Panc1 (cell line): ENCODE measurements around the gene OTOP2. TPM values are rescaled to one million over a fixed set of nuclear protein-coding genes. Genes with fewer than 3 reads are reported as not detected.

ENCODE experiments used
- ATAC-seq: fragments of 200-7000 bp; cut with Tn5 transposase; 2 replicates; pipeline ENCODE4 v1.9.1; 2020; ENCODE audit warnings: mild to moderate bottlenecking, moderate library complexity
- BruUV-seq: library from RNA; stranded (reverse); fragments of 400-500 nt; replicated peaks from 2 replicates; lab custom pipeline; 2021; lab: Mats Ljungman, UMichigan
- CTCF ChIA-PET: fragments of 300-600 bp; sonication (Branson Sonifier 250); formaldehyde crosslinking; loops from one replicate; lab custom pipeline; 2022; ENCODE audit warnings: antibody characterized with exemption; lab: Charles Lee
- POLR2A ChIA-PET: fragments of 300-600 bp; sonication (Branson Sonifier 250); formaldehyde crosslinking; loops from one replicate; lab custom pipeline; 2022; ENCODE audit warnings: antibody characterized with exemption; lab: Charles Lee
- DNase-seq: peaks from one replicate; pipeline ENCODE4 v3.0.0-alpha.2; 2010; ENCODE audit warnings: low read depth, low spot score
- H3K27ac ChIP-seq: 2 replicates; pipeline ENCODE4 v1.5.1; 2011; ENCODE audit warnings: mild to moderate bottlenecking, low read length, inconsistent platforms
- H3K27me3 ChIP-seq: fragments of 200-500 bp; sonication (Bioruptor generic); 2 replicates; pipeline ENCODE4 v1.6.0; 2014; ENCODE audit warnings: low read length, inconsistent platforms; ENCODE audit not compliant: control insufficient read depth, insufficient read depth
- H3K36me3 ChIP-seq: fragments of 200-500 bp; sonication (Bioruptor generic); 2 replicates; pipeline ENCODE4 v1.5.1; 2014; ENCODE audit warnings: inconsistent platforms, mild to moderate bottlenecking, low read length, moderate library complexity; ENCODE audit not compliant: control insufficient read depth, insufficient read depth
- H3K4me1 ChIP-seq: 2 replicates; pipeline ENCODE4 v1.5.1; 2011; ENCODE audit warnings: inconsistent platforms, mild to moderate bottlenecking, low read length, moderate library complexity; ENCODE audit not compliant: control insufficient read depth, insufficient read depth
- H3K4me3 ChIP-seq, 2 experiments: 2 replicates each; pipeline ENCODE4 v1.5.1; 2011 to 2012; ENCODE audit warnings: low read depth in 2 of 2, low read length in 2 of 2, mild to moderate bottlenecking in 2 of 2, inconsistent platforms in 1 of 2, moderate library complexity in 1 of 2
- H3K9me3 ChIP-seq: fragments of 200-500 bp; sonication (Bioruptor generic); 2 replicates; pipeline ENCODE4 v1.5.1; 2014; ENCODE audit warnings: low read depth, mild to moderate bottlenecking, inconsistent platforms, low read length, moderate library complexity; ENCODE audit not compliant: control insufficient read depth, insufficient read depth
- POLR2AphosphoS5 ChIP-seq: IDR thresholded peaks from 2 replicates; pipeline ENCODE4 v1.6.1; 2012; ENCODE audit warnings: mild to moderate bottlenecking, low read depth, low read length, moderate library complexity
- SIN3A ChIP-seq: IDR thresholded peaks from 2 replicates; pipeline ENCODE4 v1.6.1; 2012; ENCODE audit warnings: low read depth, mild to moderate bottlenecking, low read length, moderate library complexity, borderline replicate concordance; ENCODE audit not compliant: insufficient read depth
- TCF7L2 ChIP-seq: IDR thresholded peaks from 2 replicates; pipeline ENCODE4 v1.6.1; 2011; ENCODE audit warnings: mild to moderate bottlenecking, low read depth, low read length, inconsistent platforms
- in situ Hi-C: cut with HindIII; loops from 2 replicates; pipeline ENCODE4 v1.10.0; 2016; ENCODE audit warnings: low sequenced_read_pairs, low pct_unique_long_range_greater_than_20kb
- intact Hi-C: fragments of 100-400 bp; cut with micrococcal nuclease; formaldehyde crosslinking; loops from one replicate; pipeline ENCODE4 v1.10.0; 2022; ENCODE audit not compliant: unreplicated experiment
- total RNA-seq: library from RNA; stranded (reverse); gene quantifications from one replicate; pipeline ENCODE4 v1.2.1, GENCODE V29; 2021; ENCODE audit not compliant: unreplicated experiment
- TF ChIP-seq, protein P1 (sequence below): fragments of 450-650 bp; IDR thresholded peaks from 2 replicates; pipeline ENCODE4 v1.5.1; 2017; ENCODE audit warnings: mild to moderate bottlenecking
- TF ChIP-seq, protein P2 (sequence below), 2 experiments: IDR thresholded peaks; 2 replicates each; pipeline ENCODE4 v1.6.1; 2011 to 2012; ENCODE audit warnings: low read depth in 2 of 2, control low read depth in 1 of 2, low read length in 1 of 2, mild to moderate bottlenecking in 1 of 2, moderate library complexity in 1 of 2; ENCODE audit not compliant: insufficient read depth in 1 of 2

Gene OTOP2
- total RNA-seq, 1 experiment from 2014 or later = not detected

DNA sequence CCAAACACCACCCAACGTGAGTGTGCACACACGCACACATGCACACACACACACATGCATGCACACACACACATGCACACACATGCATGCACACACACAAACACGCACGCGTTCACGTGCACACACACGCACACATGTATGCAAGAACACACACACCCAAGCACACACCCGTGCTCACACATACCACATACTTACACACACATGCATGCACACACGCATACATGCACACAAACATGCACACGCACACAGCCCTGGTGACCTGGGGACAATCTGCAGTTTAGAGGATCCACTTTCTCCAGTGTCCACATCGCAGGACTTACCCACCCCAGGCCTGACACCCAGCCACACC lies 7.2 kb upstream of the OTOP2 start:
- no peaks in the 10 kb centered on the region for H3K27me3 ChIP-seq
- H3K27ac ChIP-seq = no peak overlapping the region
- intact Hi-C loops (no loop called here), in situ Hi-C loops (no loop called here)
- ChIA-PET POLR2A (no interaction called here), CTCF (no interaction called here)
- ATAC-seq (no peak), DNase-seq (no peak)
- no peak for TF ChIP-seq POLR2AphosphoS5
- TF ChIP-seq, protein P1, sequence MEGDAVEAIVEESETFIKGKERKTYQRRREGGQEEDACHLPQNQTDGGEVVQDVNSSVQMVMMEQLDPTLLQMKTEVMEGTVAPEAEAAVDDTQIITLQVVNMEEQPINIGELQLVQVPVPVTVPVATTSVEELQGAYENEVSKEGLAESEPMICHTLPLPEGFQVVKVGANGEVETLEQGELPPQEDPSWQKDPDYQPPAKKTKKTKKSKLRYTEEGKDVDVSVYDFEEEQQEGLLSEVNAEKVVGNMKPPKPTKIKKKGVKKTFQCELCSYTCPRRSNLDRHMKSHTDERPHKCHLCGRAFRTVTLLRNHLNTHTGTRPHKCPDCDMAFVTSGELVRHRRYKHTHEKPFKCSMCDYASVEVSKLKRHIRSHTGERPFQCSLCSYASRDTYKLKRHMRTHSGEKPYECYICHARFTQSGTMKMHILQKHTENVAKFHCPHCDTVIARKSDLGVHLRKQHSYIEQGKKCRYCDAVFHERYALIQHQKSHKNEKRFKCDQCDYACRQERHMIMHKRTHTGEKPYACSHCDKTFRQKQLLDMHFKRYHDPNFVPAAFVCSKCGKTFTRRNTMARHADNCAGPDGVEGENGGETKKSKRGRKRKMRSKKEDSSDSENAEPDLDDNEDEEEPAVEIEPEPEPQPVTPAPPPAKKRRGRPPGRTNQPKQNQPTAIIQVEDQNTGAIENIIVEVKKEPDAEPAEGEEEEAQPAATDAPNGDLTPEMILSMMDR = no peak
- TF ChIP-seq SIN3A = no peak
- TF ChIP-seq, protein P2, sequence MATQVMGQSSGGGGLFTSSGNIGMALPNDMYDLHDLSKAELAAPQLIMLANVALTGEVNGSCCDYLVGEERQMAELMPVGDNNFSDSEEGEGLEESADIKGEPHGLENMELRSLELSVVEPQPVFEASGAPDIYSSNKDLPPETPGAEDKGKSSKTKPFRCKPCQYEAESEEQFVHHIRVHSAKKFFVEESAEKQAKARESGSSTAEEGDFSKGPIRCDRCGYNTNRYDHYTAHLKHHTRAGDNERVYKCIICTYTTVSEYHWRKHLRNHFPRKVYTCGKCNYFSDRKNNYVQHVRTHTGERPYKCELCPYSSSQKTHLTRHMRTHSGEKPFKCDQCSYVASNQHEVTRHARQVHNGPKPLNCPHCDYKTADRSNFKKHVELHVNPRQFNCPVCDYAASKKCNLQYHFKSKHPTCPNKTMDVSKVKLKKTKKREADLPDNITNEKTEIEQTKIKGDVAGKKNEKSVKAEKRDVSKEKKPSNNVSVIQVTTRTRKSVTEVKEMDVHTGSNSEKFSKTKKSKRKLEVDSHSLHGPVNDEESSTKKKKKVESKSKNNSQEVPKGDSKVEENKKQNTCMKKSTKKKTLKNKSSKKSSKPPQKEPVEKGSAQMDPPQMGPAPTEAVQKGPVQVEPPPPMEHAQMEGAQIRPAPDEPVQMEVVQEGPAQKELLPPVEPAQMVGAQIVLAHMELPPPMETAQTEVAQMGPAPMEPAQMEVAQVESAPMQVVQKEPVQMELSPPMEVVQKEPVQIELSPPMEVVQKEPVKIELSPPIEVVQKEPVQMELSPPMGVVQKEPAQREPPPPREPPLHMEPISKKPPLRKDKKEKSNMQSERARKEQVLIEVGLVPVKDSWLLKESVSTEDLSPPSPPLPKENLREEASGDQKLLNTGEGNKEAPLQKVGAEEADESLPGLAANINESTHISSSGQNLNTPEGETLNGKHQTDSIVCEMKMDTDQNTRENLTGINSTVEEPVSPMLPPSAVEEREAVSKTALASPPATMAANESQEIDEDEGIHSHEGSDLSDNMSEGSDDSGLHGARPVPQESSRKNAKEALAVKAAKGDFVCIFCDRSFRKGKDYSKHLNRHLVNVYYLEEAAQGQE (IDR thresholded peaks at IDR 0.05; ENCODE audit: insufficient read depth in 1 of 2, low read depth in 2 of 2, low read length in 1 of 2) = no peak
- no peak for TF ChIP-seq TCF7L2
- H3K4me1 ChIP-seq = no peaks in the 10 kb centered on the region
- no peaks in the 10 kb centered on the region for H3K9me3 ChIP-seq
- no peaks in the 10 kb centered on the region for H3K36me3 ChIP-seq
- BruUV-seq = no TSS peak
- H3K4me3 ChIP-seq = no peak overlapping the region

DNA sequence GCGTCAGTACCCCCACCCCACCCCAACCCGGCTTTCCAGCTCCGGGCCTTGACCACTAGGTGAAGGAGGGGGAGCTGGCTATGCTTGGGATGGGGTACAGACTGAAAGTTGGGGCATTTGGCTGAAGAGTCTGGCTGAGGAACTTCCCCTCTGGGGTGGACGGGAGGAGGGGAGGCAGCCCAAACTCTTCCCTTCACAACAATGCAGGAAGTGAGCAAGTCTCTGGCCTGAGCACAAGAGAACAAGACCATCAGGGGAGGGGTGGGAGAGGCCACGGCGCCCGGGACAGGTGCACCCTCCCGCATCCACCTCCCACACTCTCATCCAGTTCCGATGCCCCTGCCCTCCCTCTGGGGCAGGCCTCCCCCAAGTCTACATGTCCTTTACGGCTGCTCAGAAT lies 6.6 kb upstream of the OTOP2 start:
- CTCF ChIA-PET = interaction anchor here (0.6 kb wide), 1 partner anchor 44 kb away, joined by 5 read pairs; no protein-coding TSS in a partner anchor
- POLR2A ChIA-PET = no interaction called here
- TF ChIP-seq SIN3A = no peak
- TF ChIP-seq POLR2AphosphoS5 = no peak
- no peak for TF ChIP-seq TCF7L2
- TF ChIP-seq, protein P1 = no peak
- TF ChIP-seq, protein P2 (IDR thresholded peaks at IDR 0.05; ENCODE audit: insufficient read depth in 1 of 2, low read depth in 2 of 2, low read length in 1 of 2) = no peak
- no peak overlapping the region for H3K27ac ChIP-seq
- no peaks in the 10 kb centered on the region; the same call in 1 of the 2 replicates for H3K36me3 ChIP-seq
- DNase-seq (no peak), ATAC-seq (no peak)
- intact Hi-C loops = no loop called here
- H3K9me3 ChIP-seq = no peaks in the 10 kb centered on the region
- in situ Hi-C loops = no loop called here
- H3K4me1 ChIP-seq = no peaks in the 10 kb centered on the region
- no TSS peak for BruUV-seq
- peaks cover 1% of the 10 kb centered on the region; the same call in 1 of the 2 replicates for H3K27me3 ChIP-seq
- no peak overlapping the region for H3K4me3 ChIP-seq
